Adrenal gland (tissue), 12 donors: ENCODE data around the gene PRKCH. TPM values are rescaled to one million over a fixed set of nuclear protein-coding genes. Genes with fewer than 3 reads are reported as not detected.

Source experiments
- DNase-seq, 7 donors: peaks; one replicate each; pipeline ENCODE4 v3.0.0-alpha.2; 2019 to 2020
- H3K27ac ChIP-seq, 5 donors: fragments of 200-600 bp; sonication (generic) in 4 of 5; 1 replicate in 3 of 5; 2 replicates in 2 of 5; pipeline versions ENCODE4 v1.5.1 to v1.8.0; 2016 to 2020; ENCODE audit warnings: mild to moderate bottlenecking in 1 of 5
- H3K27me3 ChIP-seq: fragments of 200-600 bp; 2 replicates; pipeline ENCODE4 v1.8.0; 2021
- H3K36me3 ChIP-seq, 2 donors: fragments of 200-600 bp; replicated peaks in 1 of 2; 1 replicate in 1 of 2; 2 replicates in 1 of 2; pipeline versions ENCODE4 v1.5.1 to v1.8.0; 2018 to 2022
- H3K4me1 ChIP-seq, 2 donors: fragments of 200-600 bp; replicated peaks in 1 of 2; 1 replicate in 1 of 2; 2 replicates in 1 of 2; pipeline versions ENCODE4 v1.5.1 to v1.8.0; 2018 to 2021
- H3K4me3 ChIP-seq, 4 donors: fragments of 200-600 bp; sonication (generic) in 3 of 4; one replicate each; pipeline ENCODE4 v1.5.1; 2016 to 2018
- H3K9me3 ChIP-seq, 3 donors: fragments of 200-600 bp; sonication (generic) in 1 of 3; replicated peaks in 1 of 3; 1 replicate in 2 of 3; 2 replicates in 1 of 3; pipeline versions ENCODE4 v1.5.1 to v1.8.0; 2016 to 2021
- CTCF ChIP-seq, 6 experiments: fragments of 450-650 bp in 4 of 6; fragments of 200-600 bp in 2 of 6; sonication (generic) in 1 of 6; IDR thresholded peaks; 1 replicate in 5 of 6; 2 replicates in 1 of 6; pipeline versions ENCODE4 v1.5.1 to v1.8.0; 2016 to 2021; ENCODE audit warnings: antibody characterized with exemption in 6 of 6, mild to moderate bottlenecking in 2 of 6, moderate library complexity in 1 of 6
- POLR2A ChIP-seq, 2 donors: fragments of 450-650 bp; IDR thresholded peaks; one replicate each; pipeline ENCODE4 v1.6.1; 2017; ENCODE audit warnings: antibody characterized with exemption in 2 of 2, mild to moderate bottlenecking in 2 of 2, moderate library complexity in 1 of 2
- WGBS, 4 donors: extraction: QIAGEN DNeasy Blood & Tissue Kit in 2 of 4; methylation state at CpG; one replicate each; pipeline versions ENCODE4 v1.1.5 to v1.1.7; 2013 to 2017; 5-methylcytosine and 5-hydroxymethylcytosine counted together
- intact Hi-C, 2 donors: fragments of 100-400 bp; cut with DNase I; formaldehyde crosslinking; loops; one replicate each; pipeline versions ENCODE4 v1.14.1 to v1.15.0; 2022 to 2023
- polyA plus RNA-seq, 3 donors: library from polyadenylated mRNA; stranded (reverse); fragments of 200-250 nt in 2 of 3; fragments of 350-450 nt in 1 of 3; fragmentation: Illumina TruSeq in 1 of 3; extraction: RNeasy Lipid Tissue Mini Kit (QIAGEN cat#74804) in 1 of 3; gene quantifications; one replicate each; pipeline ENCODE4 v1.2.3, GENCODE V29; 2013 to 2014
- total RNA-seq, 9 donors: library from RNA; depleted of rRNA in 4 of 9; stranded (reverse); fragments of >200 nt in 4 of 9; fragments of 120-200 nt in 1 of 9; fragmentation: NEBNext Ultra II Directional in 1 of 9; extraction: Animal tissue kit (Norgen Biotek cat#: 25700) in 1 of 9; gene quantifications; one replicate each; pipeline versions ENCODE4 v1.1.0 to v1.2.4, GENCODE V29; 2013 to 2023
- donor health status: healthy with polysubstance abuse.
- donor health status: Bipolar disorder and iron deficiency.
- donor health status: DM: yes; HTN: yes; CAD: no.
- donor health status: DM: no; HTN: no; CAD: no.
- donor health status: DM: no; HTN: no; CAD: no.
- donor health status: DM: yes; HTN: yes; CAD: no.

PRKCH gene
- total and polyA plus RNA-seq, 12 donors: 7.8 to 28.1 (median 17.0) TPM

- peaks cover 14 to 39% of the 10 kb centered on the region in 2 donors for H3K4me1 ChIP-seq
- no peaks in the 10 kb centered on the region for H3K27me3 ChIP-seq
- WGBS, 4 donors: 63 to 80% (median 68%) methylated on average over 6 of the region's 6 CpGs
- peak in 6 of 7 donors; percentile 51 to 78 (median 68) for DNase-seq
- TF ChIP-seq POLR2A (IDR thresholded peaks at IDR 0.05) (no peak), CTCF (IDR thresholded peaks at IDR 0.05) (no peak)
- peak overlapping the region in 2 of 5 donors; percentile 74 to 85 for H3K27ac ChIP-seq
- H3K9me3 ChIP-seq: no peaks in the 10 kb centered on the region
- intact Hi-C loops: no loop called here
- H3K4me3 ChIP-seq: no peak overlapping the region
- H3K36me3 ChIP-seq: no peaks in the 10 kb centered on the region
Observed at GRCh38 chr14:61489932-61490331, 168.6 kb downstream of the PRKCH start.

GRCh38 chr14:61491224-61491623, 169.8 kb downstream of the PRKCH start:
- 0% methylated on average over 1 of the region's 1 CpG for WGBS, 4 donors
- H3K9me3 ChIP-seq: no peaks in the 10 kb centered on the region
- peaks cover 14 to 39% of the 10 kb centered on the region in 2 donors for H3K4me1 ChIP-seq
- TF ChIP-seq POLR2A (IDR thresholded peaks at IDR 0.05) (no peak), CTCF (IDR thresholded peaks at IDR 0.05) (no peak)
- peak overlapping the region in 2 of 5 donors; percentile 51 to 79 for H3K27ac ChIP-seq
- intact Hi-C loops: no loop called here
- DNase-seq: no peak
- H3K27me3 ChIP-seq: no peaks in the 10 kb centered on the region
- H3K36me3 ChIP-seq: no peaks in the 10 kb centered on the region
- no peak overlapping the region for H3K4me3 ChIP-seq

GRCh38 chr14:61491876-61492434, 170.6 kb downstream of the PRKCH start:
- H3K27ac ChIP-seq: peak overlapping the region in 3 of 5 donors; percentile 2 to 82 (median 51)
- intact Hi-C loops: no loop called here
- TF ChIP-seq POLR2A (IDR thresholded peaks at IDR 0.05) (no peak), CTCF (IDR thresholded peaks at IDR 0.05) (no peak)
- H3K27me3 ChIP-seq: no peaks in the 10 kb centered on the region
- peak in 2 of 7 donors; percentile 40 to 42 for DNase-seq
- H3K4me3 ChIP-seq: no peak overlapping the region
- no peaks in the 10 kb centered on the region for H3K36me3 ChIP-seq
- peaks cover 14 to 39% of the 10 kb centered on the region in 2 donors for H3K4me1 ChIP-seq
- H3K9me3 ChIP-seq: no peaks in the 10 kb centered on the region
- 70 to 78% (median 75%) methylated on average over 5 of the region's 5 CpGs for WGBS, 4 donors

- Histone ChIP-seq H3K4me3 (no peak overlapping the region), H3K27me3 (no peaks in the 10 kb centered on the region), H3K9me3 (no peaks in the 10 kb centered on the region), H3K27ac (peak overlapping the region in 3 of 5 donors; percentile 2 to 82 (median 40)), H3K36me3 (no peaks in the 10 kb centered on the region), H3K4me1 (peaks cover 14 to 39% of the 10 kb centered on the region in 2 donors)
- intact Hi-C loops: no loop called here
- WGBS, 4 donors: 87 to 93% (median 91%) methylated on average over 3 of the region's 3 CpGs
- TF ChIP-seq CTCF (IDR thresholded peaks at IDR 0.05) (no peak), POLR2A (IDR thresholded peaks at IDR 0.05) (no peak)
- no peak for DNase-seq
Observed at GRCh38 chr14:61492474-61492873, 171.1 kb downstream of the PRKCH start.
